HepG2 (cell line): ENCODE data around the gene TAOK3. TPM values are rescaled to one million over a fixed set of nuclear protein-coding genes. Genes with fewer than 3 reads are reported as not detected.

Source experiments
- BATF2 ChIP-seq: sonication (generic); formaldehyde crosslinking; IDR thresholded peaks from 2 replicates; pipeline ENCODE4 v1.8.0; 2022; ENCODE audit warnings: mild to moderate bottlenecking, missing genetic modification reagents, moderate library complexity
- EEA1 ChIP-seq: sonication (generic); formaldehyde crosslinking; IDR thresholded peaks from 2 replicates; pipeline ENCODE4 v1.5.1; 2020; ENCODE audit warnings: mild to moderate bottlenecking, missing genetic modification reagents, borderline replicate concordance
- FOXK2 ChIP-seq: fragments of 450-650 bp; IDR thresholded peaks from 2 replicates; pipeline ENCODE4 v1.6.1; 2016
- GLMP ChIP-seq: sonication (generic); formaldehyde crosslinking; IDR thresholded peaks from 2 replicates; pipeline ENCODE4 v1.9.0; 2021; ENCODE audit warnings: missing genetic modification reagents, mild to moderate bottlenecking, borderline replicate concordance
- HMG20A ChIP-seq: IDR thresholded peaks from 2 replicates; pipeline ENCODE4 v1.6.1; 2016; ENCODE audit warnings: borderline replicate concordance
- KLF13 ChIP-seq: sonication (generic); formaldehyde crosslinking; IDR thresholded peaks from 2 replicates; pipeline ENCODE4 v1.4.0; 2020; ENCODE audit warnings: mild to moderate bottlenecking, missing genetic modification reagents
- MAX ChIP-seq: IDR thresholded peaks from 2 replicates; pipeline ENCODE4 v1.6.1; 2012; ENCODE audit warnings: inconsistent platforms
- MZF1 ChIP-seq: sonication (generic); formaldehyde crosslinking; IDR thresholded peaks from 2 replicates; pipeline ENCODE4 v1.8.1; 2023; ENCODE audit warnings: mild to moderate bottlenecking, missing genetic modification reagents, borderline replicate concordance
- PRDM4 ChIP-seq: sonication (generic); formaldehyde crosslinking; IDR thresholded peaks from 2 replicates; pipeline ENCODE4 v1.9.0; 2021; ENCODE audit warnings: missing genetic modification reagents, borderline replicate concordance
- PTBP1 ChIP-seq: fragments of 200-400 bp; formaldehyde crosslinking; IDR thresholded peaks from 2 replicates; pipeline ENCODE4 v1.6.1; 2018; ENCODE audit warnings: low read length, low read depth; ENCODE audit not compliant: poor library complexity, severe bottlenecking
- SALL2 ChIP-seq: sonication (generic); formaldehyde crosslinking; IDR thresholded peaks from 2 replicates; pipeline ENCODE4 v1.8.1; 2023; ENCODE audit warnings: mild to moderate bottlenecking, missing genetic modification reagents, inconsistent platforms
- SSRP1 ChIP-seq: IDR thresholded peaks from 2 replicates; pipeline ENCODE4 v1.6.1; 2016; ENCODE audit warnings: control low read depth
- ZNF138 ChIP-seq: sonication (generic); formaldehyde crosslinking; IDR thresholded peaks from 2 replicates; pipeline ENCODE4 v1.5.0; 2020; ENCODE audit warnings: mild to moderate bottlenecking, low read depth, missing genetic modification reagents
- ZNF282 ChIP-seq: fragments of 450-650 bp; IDR thresholded peaks from 2 replicates; pipeline ENCODE4 v1.6.1; 2018; ENCODE audit not compliant: partially characterized antibody
- ZNF562 ChIP-seq: sonication (generic); formaldehyde crosslinking; IDR thresholded peaks from 2 replicates; pipeline ENCODE4 v1.8.0; 2022; ENCODE audit warnings: missing genetic modification reagents, borderline replicate concordance
- ZNF672 ChIP-seq: sonication (generic); formaldehyde crosslinking; IDR thresholded peaks from 2 replicates; pipeline ENCODE4 v1.8.1; 2022; ENCODE audit warnings: missing genetic modification reagents
- ZNF770 ChIP-seq: sonication (generic); formaldehyde crosslinking; IDR thresholded peaks from 2 replicates; pipeline ENCODE4 v1.5.0; 2020; ENCODE audit warnings: mild to moderate bottlenecking, missing genetic modification reagents
- ZNF775 ChIP-seq: sonication (generic); formaldehyde crosslinking; IDR thresholded peaks from 2 replicates; pipeline ENCODE4 v1.4.0; 2020; ENCODE audit warnings: missing genetic modification reagents, mild to moderate bottlenecking, moderate library complexity, borderline replicate concordance
- ZNF800 ChIP-seq: sonication (generic); formaldehyde crosslinking; IDR thresholded peaks from 2 replicates; pipeline ENCODE4 v1.4.0; 2020; ENCODE audit warnings: missing genetic modification reagents
- ZNF879 ChIP-seq: sonication (generic); formaldehyde crosslinking; IDR thresholded peaks from 2 replicates; pipeline ENCODE4 v1.8.1; 2023; ENCODE audit warnings: missing genetic modification reagents
- polyA plus RNA-seq, 8 experiments: library from polyadenylated mRNA; depleted of rRNA in 3 of 8; stranded (reverse) in 7 of 8; unstranded in 1 of 8; fragments of >200 nt; fragmentation: Illumina TruSeq in 4 of 8; extraction: Trizol in 4 of 8; gene quantifications; 2 replicates each; pipeline versions ENCODE4 v1.2.1 to v1.2.3, GENCODE V29; 2011 to 2016; ENCODE audit warnings: low read depth in 4 of 8, missing spikeins in 1 of 8, mixed read lengths in 1 of 8; ENCODE audit not compliant: insufficient read depth in 1 of 8
- total RNA-seq, 5 experiments: library from RNA; depleted of rRNA; stranded (reverse); fragments of >200 nt; fragmentation: Illumina TruSeq; extraction: Trizol; gene quantifications; 2 replicates each; pipeline ENCODE4 v1.2.3, GENCODE V29; 2016; ENCODE audit warnings: low read depth in 1 of 5

Gene TAOK3
- total and polyA plus RNA-seq, 2 of the 13 experiments (the other 11 are each of a cell fraction or from before 2014, with no cell fraction given), result 10.4 to 12.3 TPM

- TF ChIP-seq ZNF138, result no peak
- no peak for TF ChIP-seq ZNF800 (CRISPR knock-in tag)
- TF ChIP-seq SALL2 (CRISPR knock-in tag), result 0 out of 2 replicates have a peak, but pooled peaks have one; percentile 71
- TF ChIP-seq ZNF562 (CRISPR knock-in tag), result no peak
- TF ChIP-seq BATF2 (CRISPR knock-in tag), result peak; percentile 60; the same call in 1 of the 2 replicates
- 0 out of 2 replicates have a peak, but pooled peaks have one; percentile 45 for TF ChIP-seq ZNF775 (CRISPR knock-in tag)
- TF ChIP-seq PTBP1, result no peak
- no peak for TF ChIP-seq KLF13 (CRISPR knock-in tag)
- TF ChIP-seq ZNF879, result no peak
- no peak for TF ChIP-seq PRDM4 (CRISPR knock-in tag)
- peak; percentile 41; the same call in 1 of the 2 replicates for TF ChIP-seq MAX
- no peak for TF ChIP-seq GLMP (CRISPR knock-in tag)
- TF ChIP-seq SSRP1 (CRISPR knock-in tag), result no peak
- TF ChIP-seq EEA1 (CRISPR knock-in tag), result no peak; the same call in 1 of the 2 replicates
- no peak for TF ChIP-seq HMG20A (CRISPR knock-in tag)
- TF ChIP-seq ZNF672, result no peak
- no peak for TF ChIP-seq FOXK2
- TF ChIP-seq MZF1 (CRISPR knock-in tag), result no peak
- no peak for TF ChIP-seq ZNF282
- 0 out of 2 replicates have a peak, but pooled peaks have one; percentile 32 for TF ChIP-seq ZNF770 (CRISPR knock-in tag)
These were observed 3.6 kb upstream of the TAOK3 start, which contains the start of gene SUDS3 (continued) for GRCh38 chr12:118376089-118377020.
